NCI-H524 treated with DMSO at 0.1 percent for 48 hours (cell line): ENCODE results near the gene TNFSF12.

Experiments used
- DNase-seq: peaks from one replicate; lab custom pipeline; 2025; lab: John Stamatoyannopoulos, UW

TNFSF12 gene

DNA sequence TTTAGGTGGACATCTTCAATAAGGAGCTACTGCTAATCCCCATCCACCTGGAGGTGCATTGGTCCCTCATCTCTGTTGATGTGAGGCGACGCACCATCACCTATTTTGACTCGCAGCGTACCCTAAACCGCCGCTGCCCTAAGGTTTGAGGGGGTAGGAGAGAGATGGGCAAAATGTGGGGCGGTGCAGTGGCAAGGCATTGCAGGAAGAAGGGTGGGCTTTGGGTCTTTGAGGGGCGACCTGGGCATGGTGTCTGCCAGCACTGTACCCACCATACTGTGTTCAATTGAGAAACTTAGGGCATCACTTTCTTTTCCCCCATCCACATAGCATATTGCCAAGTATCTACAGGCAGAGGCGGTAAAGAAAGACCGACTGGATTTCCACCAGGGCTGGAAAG is 21.5 kb downstream of the TNFSF12 start:
- DNase-seq = no peak

DNA sequence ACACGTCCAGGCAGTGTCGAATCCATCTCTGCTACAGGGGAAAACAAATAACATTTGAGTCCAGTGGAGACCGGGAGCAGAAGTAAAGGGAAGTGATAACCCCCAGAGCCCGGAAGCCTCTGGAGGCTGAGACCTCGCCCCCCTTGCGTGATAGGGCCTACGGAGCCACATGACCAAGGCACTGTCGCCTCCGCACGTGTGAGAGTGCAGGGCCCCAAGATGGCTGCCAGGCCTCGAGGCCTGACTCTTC is 23.4 kb downstream of the TNFSF12 start:
- DNase-seq = no peak

DNA sequence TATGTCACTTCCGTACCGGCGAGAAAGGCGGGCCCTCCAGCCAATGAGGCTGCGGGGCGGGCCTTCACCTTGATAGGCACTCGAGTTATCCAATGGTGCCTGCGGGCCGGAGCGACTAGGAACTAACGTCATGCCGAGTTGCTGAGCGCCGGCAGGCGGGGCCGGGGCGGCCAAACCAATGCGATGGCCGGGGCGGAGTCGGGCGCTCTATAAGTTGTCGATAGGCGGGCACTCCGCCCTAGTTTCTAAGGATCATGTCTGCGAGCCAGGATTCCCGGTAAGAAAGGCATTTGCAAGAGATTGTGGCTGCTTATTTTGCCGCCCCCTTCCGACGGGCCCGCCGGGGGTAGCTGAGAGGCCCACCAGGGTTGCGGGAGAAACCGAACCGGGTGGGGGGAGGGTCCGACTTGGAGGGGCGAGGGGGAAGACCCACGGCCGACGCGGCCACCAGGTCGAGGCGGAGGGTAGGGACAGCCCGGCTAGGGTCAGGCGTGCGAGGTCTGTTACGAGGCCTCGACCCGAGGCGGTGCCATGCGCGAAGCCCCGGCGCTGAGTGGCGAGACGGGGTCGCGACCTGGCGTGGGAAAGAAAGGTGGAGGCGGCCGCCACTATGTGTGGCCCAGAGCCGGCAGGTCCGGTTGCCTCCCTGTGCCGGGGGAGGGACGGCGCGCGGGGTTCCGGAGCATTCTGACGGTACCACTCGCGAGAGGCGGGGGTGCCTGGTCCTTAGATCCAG is 23.9 kb downstream of the TNFSF12 start:
- DNase-seq = peak; percentile 69

DNA sequence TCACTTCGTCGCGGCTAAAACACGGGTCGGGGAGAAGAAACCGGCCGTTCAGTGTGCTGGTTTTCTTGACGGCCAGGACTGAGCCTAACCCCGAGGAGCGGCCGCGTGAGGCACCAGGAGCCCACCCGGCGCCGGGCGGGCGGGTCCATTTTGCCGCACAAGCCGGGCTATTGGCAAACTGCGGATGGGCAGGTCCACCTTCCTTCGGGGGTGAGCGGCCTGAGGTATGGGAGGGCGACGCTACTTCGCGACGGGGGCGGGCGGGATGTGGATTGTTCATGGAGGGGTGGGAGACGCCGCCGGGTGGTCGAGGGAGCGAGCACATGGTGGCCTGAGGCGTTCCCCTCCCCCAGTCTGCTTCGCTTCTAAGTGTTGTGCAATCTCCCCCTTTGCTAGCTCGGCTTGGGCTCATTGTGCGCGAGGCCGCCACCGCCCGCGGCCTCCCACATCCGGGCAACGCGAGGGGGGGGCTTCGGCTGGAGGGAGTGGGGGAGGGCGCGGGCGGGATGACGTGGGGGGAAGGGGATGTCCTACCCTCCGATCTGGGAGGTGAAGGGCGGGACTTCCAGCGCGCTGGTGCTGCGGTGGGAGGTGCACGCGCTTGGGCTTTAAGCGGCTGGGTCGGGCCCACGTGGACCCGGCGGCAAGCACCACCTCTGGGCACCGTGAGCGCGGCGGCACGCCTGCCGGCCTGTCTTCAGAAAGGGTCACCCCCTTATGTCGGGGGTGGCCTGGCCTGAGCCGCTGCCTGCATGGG is 24.6 kb downstream of the TNFSF12 start:
- no peak for DNase-seq

DNA sequence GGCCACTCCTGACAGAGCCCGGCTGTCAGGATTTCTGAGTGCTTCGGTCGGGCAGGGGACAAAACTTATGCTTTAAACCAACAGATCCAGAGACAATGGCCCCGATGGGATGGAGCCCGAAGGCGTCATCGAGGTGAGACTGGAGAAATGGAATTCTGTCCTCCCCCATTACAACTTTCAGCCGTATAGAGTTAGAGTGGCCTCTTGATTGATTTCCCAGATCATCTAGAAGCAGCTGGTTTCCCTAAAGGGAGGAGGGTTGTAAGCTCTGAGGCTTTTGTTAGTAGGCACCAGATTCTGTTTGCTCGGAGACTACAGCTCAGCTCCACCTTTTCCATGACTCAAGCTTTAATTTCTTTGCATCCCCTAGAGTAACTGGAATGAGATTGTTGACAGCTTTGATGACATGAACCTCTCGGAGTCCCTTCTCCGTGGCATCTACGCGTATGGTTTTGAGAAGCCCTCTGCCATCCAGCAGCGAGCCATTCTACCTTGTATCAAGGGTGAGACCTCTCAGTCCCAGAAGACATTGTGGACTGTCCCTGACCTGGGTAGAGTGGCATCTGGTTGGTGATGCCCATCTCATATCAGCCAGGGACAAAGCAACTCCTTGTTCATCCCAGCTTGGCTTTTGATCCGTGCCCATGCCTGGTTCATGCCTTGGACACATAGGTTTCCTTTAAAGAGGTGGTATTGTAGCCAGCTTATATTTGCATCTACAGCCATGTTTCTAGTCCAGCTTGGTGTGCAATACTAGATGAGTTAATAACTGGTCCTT is 25.5 kb downstream of the TNFSF12 start:
- DNase-seq = no peak

DNA sequence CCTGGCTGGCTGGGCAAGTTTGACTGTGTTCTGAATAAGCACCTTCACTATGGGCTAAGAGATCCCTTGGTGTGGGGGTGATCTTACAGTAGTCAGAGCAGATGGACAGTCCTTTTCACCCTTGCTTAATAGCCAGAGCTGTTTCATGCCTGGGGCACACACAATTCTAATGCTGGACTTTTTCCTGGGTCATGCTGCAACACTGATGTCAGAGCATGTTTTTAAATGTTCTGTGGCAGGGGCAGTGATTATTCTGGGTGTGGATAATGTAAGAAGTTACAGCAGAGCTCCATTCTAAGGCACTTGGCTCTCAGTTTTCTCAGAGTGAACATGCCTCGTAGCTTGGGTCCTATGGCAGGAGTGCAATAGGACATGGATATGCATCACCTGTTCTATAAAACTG is 26.6 kb downstream of the TNFSF12 start:
- DNase-seq = no peak

DNA sequence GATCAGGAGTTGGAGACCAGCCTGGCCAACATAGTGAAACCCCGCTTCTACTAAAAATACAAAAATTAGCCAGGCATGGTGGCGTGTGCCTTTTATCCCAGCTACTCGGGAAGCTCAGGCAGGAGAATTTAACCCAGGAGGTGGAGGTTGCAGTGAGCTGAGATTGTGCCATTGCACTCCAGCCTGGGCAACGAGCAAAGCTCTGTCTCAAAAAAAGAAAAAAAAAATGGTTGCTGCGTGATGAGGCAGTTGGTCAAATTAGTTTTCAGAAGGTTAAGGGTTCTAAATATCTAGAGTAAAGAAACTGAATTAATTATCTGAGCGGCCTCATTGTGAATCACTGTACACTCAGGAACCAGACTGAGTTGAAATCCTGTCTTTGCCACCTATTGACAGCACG is 27.1 kb downstream of the TNFSF12 start:
- no peak for DNase-seq

DNA sequence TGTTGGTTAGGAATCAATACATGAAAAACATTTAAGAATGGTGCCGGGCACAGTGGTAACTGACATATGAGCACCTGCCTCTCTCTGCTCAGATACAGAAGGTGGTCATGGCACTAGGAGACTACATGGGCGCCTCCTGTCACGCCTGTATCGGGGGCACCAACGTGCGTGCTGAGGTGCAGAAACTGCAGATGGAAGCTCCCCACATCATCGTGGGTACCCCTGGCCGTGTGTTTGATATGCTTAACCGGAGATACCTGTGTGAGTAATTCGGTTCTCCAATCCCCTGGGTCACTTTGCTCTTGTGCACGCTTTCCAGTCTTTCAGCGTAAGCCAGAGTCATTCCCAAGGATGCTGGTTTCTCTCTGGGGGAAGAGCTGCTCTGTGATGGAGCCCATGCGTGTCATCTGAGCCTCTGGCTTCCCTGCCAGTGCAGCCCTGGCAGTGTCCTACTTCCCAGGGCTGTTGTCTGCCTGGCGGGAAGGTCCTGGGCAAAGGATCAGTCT is 27.6 kb downstream of the TNFSF12 start:
- no peak for DNase-seq

DNA sequence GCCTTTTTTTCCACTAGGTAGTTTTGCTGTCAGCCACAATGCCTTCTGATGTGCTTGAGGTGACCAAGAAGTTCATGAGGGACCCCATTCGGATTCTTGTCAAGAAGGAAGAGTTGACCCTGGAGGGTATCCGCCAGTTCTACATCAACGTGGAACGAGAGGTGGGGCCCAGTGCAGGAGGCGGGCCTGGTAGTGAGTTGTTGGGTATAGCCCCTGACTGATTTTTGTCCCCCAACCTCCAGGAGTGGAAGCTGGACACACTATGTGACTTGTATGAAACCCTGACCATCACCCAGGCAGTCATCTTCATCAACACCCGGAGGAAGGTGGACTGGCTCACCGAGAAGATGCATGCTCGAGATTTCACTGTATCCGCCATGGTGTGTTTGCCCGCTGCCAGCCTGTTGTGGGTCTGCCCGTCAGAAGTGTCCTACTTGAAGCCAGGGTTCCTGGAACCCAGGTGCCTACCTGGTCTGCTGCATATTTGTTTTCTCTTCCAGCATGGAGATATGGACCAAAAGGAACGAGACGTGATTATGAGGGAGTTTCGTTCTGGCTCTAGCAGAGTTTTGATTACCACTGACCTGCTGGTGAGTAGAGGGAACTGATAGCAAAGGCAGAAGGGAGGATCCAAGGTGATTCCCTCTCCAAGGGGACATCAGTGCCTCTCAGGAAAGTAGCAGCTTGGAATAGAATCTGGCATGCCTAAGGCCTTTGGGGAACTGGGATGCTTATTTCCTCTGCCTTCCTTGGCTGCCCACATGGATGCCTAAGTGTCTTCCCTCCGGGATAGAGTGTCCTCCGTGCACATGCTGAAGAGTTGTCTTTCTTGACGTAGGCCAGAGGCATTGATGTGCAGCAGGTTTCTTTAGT is 28.7 kb downstream of the TNFSF12 start:
- DNase-seq = no peak

DNA sequence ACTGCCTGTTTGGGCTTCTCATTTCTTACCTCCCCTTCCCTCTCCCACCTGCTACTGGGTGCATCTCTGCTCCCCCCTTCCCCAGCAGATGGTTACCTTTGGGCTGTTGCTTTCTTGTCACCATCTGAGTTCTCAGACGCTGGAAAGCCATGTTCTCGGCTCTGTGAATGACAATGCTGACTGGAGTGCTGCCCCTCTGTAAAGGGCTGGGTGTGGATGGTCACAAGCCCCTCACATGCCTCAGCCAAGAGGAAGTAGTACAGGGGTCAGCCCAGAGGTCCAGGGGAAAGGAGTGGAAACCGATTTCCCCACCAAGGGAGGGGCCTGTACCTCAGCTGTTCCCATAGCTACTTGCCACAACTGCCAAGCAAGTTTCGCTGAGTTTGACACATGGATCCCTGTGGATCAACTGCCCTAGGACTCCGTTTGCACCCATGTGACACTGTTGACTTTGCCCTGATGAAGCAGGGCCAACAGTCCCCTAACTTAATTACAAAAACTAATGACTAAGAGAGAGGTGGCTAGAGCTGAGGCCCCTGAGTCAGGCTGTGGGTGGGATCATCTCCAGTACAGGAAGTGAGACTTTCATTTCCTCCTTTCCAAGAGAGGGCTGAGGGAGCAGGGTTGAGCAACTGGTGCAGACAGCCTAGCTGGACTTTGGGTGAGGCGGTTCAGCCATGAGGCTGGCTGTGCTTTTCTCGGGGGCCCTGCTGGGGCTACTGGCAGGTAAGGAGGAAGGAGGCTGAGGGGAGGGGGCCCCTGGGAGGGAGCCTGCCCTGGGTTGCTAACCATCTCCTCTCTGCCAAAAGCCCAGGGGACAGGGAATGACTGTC is 30.4 kb downstream of the TNFSF12 start, which contains the start of gene CD68:
Gene CD68, plus strand, starts transcription at position 638 of the 833 bp plus-strand sequence. Its CDS starts 40 bp downstream, at position 678.
- DNase-seq = no peak

DNA sequence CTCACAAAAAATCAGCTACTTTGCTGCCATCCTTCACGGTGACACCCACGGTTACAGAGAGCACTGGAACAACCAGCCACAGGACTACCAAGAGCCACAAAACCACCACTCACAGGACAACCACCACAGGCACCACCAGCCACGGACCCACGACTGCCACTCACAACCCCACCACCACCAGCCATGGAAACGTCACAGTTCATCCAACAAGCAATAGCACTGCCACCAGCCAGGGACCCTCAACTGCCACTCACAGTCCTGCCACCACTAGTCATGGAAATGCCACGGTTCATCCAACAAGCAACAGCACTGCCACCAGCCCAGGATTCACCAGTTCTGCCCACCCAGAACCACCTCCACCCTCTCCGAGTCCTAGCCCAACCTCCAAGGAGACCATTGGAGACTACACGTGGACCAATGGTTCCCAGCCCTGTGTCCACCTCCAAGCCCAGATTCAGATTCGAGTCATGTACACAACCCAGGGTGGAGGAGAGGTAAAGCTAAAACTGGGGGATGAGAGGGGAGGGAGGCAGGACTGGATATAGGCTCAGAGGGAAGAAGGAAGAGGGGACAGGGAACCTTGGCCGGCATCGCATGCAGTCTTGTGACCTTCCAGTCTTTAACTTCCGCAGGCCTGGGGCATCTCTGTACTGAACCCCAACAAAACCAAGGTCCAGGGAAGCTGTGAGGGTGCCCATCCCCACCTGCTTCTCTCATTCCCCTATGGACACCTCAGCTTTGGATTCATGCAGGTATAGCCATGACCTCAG is 31.2 kb downstream of the TNFSF12 start:
- no peak for DNase-seq

DNA sequence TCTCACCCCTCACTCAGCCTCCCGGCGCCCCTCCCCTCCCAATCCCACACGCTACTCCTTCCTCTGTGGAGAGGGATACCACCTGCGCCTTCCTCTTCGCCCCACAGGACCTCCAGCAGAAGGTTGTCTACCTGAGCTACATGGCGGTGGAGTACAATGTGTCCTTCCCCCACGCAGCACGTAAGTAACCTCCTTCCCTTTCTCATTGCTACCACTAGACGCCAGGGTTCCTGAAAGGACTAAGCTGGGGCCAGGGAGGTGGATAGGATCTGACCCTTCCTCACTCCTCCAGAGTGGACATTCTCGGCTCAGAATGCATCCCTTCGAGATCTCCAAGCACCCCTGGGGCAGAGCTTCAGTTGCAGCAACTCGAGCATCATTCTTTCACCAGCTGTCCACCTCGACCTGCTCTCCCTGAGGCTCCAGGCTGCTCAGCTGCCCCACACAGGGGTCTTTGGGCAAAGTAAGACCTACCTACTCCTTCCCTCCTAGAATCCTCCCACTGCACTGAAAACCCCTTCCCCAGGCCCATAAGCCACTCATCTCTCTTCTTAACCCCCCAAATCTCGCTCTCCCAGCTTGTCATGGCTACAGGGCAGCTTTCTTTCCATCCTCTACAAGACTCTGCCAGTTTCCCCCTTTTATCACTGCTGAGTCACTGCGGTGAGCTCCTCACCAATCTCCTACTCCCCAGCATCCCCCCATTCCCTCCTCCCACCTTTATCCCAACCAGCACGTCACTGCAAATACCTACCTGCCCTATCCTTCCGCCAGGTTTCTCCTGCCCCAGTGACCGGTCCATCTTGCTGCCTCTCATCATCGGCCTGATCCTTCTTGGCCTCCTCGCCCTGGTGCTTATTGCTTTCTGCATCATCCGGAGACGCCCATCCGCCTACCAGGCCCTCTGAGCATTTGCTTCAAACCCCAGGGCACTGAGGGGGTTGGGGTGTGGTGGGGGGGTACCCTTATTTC is 32.0 kb downstream of the TNFSF12 start:
- DNase-seq = no peak

DNA sequence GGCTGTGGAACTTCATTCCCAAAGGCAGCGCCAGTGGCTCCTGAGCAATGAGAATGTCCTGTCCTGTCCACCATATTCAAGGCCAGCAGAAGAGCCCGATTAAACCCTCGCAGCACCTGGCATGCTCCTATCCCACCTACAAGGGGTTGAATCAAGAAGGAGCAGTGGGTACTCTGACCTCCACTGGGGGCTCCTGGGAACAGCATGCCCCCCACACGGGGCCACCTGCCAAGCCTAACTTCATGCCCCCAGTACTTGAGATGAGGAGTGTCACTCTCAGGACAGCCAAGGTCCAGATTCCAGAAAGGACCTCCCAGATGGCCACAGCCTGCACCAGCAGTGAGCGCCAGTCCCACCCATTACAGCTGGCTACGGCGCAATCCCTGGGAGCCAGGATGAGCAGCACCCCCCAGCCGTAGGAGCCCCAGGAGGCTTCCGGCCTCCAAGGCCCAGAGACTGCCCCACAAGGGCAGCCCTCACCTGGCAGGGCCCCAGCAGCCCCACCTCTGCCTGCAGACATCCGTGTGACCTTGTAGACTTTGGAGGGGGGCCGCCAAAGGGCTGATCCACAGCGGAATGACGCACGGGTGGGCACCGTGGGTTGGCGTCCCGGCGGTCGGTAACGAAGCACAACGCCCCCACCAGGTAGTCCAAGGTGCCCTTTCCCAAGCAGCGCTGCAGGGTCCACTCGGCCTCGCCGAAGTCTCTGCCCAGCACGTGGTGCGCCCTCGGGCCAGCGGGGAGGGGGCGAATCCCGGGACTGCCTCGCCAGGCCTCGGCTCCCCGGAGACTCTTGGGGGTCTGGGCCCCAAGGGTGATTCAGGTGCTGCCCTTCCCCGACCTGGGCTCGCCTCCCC is 33.8 kb downstream of the TNFSF12 start:
- no peak for DNase-seq

DNA sequence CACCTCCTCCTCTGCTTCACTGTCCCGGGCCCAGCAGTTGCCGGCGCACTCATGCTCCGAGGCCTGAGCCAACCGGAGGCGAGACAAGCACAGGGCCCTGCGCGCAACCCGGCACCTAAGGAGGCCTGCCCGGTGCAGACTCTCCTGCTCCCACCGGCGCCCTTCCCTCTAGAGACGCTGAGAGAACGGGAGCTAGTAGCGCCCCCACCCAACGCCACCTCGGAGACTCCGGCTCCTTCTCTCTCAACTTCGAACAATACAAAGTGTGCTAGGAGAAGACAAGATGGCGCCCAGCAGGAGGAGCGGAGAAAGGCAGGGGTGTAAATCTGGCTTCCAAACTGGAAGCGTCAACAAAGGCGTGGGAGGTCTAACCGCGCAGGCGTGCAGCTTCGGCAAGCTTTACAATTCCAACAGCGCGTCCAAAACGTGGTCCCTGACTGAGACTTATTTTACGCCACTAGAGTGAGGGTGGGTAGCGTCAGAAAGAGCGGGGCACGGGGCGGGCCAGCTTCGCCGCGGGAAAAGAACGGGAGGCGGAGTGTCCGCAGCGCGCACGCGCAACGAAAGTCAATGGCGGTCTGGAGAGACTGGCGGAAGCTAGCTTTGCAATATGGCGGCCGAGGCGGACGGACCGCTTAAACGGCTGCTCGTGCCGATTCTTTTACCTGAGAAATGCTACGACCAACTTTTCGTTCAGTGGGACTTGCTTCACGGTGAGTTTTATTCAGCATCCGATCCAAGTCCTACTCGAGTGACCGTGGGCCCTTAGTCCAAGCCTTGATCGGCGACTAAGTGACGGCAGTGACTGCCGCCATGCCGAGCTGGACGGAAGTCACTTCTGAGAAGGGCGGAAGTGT is 34.6 kb downstream of the TNFSF12 start, which contains the start of gene MPDU1:
Gene MPDU1, plus strand, starts transcription at position 600 of the 857 bp plus-strand sequence. Its CDS starts 11 bp downstream, at position 611.
- peak; percentile 33 for DNase-seq

DNA sequence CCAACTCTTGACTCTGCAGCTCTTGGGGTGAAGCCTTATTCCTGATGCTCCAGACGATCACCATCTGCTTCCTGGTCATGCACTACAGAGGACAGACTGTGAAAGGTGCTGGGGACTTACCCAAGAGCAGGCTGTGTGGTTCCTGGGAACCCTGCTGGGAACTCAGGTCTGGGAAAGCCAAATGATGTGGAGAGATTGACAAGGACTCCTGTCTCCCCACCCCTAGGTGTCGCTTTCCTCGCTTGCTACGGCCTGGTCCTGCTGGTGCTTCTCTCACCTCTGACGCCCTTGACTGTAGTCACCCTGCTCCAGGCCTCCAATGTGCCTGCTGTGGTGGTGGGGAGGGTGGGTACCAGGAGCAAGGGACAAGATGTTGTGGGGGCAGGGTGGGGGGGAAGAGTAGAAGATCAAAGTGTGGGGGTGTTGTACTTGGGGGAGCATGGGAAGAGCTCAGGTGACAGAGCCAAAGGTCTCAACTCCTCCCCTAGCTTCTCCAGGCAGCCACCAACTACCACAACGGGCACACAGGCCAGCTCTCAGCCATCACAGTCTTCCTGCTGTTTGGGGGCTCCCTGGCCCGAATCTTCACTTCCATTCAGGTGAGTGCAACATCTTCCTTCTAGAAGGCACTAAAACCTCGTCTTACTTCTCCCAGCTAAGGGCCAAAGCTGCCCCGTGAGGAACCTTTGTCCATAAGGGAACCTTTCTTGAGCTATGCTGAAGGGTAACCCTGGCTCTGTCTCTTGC is 38.0 kb downstream of the TNFSF12 start:
- no peak for DNase-seq
